Right lobe of liver (tissue), 6 donors: ENCODE data around the gene HIVEP2. TPM values are rescaled to one million over a fixed set of nuclear protein-coding genes. Genes with fewer than 3 reads are reported as not detected.

Experiments
- ATAC-seq, 4 donors: fragments of 200-7000 bp; cut with Tn5 transposase; one replicate each; pipeline ENCODE4 v1.9.1; 2020; ENCODE audit warnings: mild to moderate bottlenecking in 4 of 4, moderate library complexity in 4 of 4
- DNase-seq, 3 donors: peaks; one replicate each; pipeline ENCODE4 v3.0.0-alpha.2; 2020
- H3K27ac ChIP-seq, 3 donors: fragments of 200-600 bp; one replicate each; pipeline ENCODE4 v1.8.0; 2022
- H3K27me3 ChIP-seq, 2 donors: fragments of 200-600 bp; one replicate each; pipeline ENCODE4 v1.8.0; 2022
- H3K36me3 ChIP-seq, 4 donors: fragments of 200-600 bp; sonication (generic) in 1 of 4; one replicate each; pipeline versions ENCODE4 v1.5.1 to v1.8.0; 2017 to 2022; ENCODE audit warnings: control low read depth in 1 of 4
- H3K4me1 ChIP-seq, 4 donors: fragments of 200-600 bp; sonication (generic) in 1 of 4; one replicate each; pipeline versions ENCODE4 v1.5.1 to v1.8.0; 2017 to 2022; ENCODE audit warnings: control low read depth in 1 of 4
- H3K4me3 ChIP-seq, 3 donors: fragments of 200-600 bp; one replicate each; pipeline ENCODE4 v1.8.0; 2022
- H3K9me3 ChIP-seq, 4 donors: fragments of 200-600 bp; sonication (generic) in 1 of 4; one replicate each; pipeline versions ENCODE4 v1.5.1 to v1.8.0; 2017 to 2022; ENCODE audit warnings: control low read depth in 1 of 4
- CTCF ChIP-seq, 4 donors: fragments of 200-600 bp in 3 of 4; fragments of 450-650 bp in 1 of 4; IDR thresholded peaks; one replicate each; pipeline versions ENCODE4 v1.5.1 to v1.8.0; 2016 to 2022; ENCODE audit warnings: antibody characterized with exemption in 4 of 4, mild to moderate bottlenecking in 2 of 4
- POLR2A ChIP-seq: fragments of 450-650 bp; IDR thresholded peaks from one replicate; pipeline ENCODE4 v1.6.1; 2017; ENCODE audit warnings: antibody characterized with exemption, mild to moderate bottlenecking
- WGBS: methylation state at CpG from one replicate; pipeline ENCODE4 v1.1.6; 2018; ENCODE audit warnings: low coverage, low lambda C conversion rate; ENCODE audit not compliant: insufficient coverage; ENCODE audit errors: missing lambda C conversion rate; 5-methylcytosine and 5-hydroxymethylcytosine counted together
- intact Hi-C, 2 donors: fragments of 100-400 bp; cut with DNase I; formaldehyde crosslinking; loops; one replicate each; pipeline versions ENCODE4 v1.11.2 to v1.14.1; 2022
- total RNA-seq, 6 experiments: library from RNA; depleted of rRNA in 2 of 6; stranded (reverse); fragments of >200 nt in 2 of 6; fragmentation: NEBNext Ultra II Directional in 3 of 6; extraction: Animal tissue kit (Norgen Biotek cat#: 25700) in 3 of 6; gene quantifications; one replicate each; pipeline versions ENCODE4 v1.1.0 to v1.2.4, GENCODE V29; 2016 to 2023
- donor health status: DM: no; HTN: yes; CAD: no.
- donor health status: DM: no; HTN: no; CAD: no.
- donor health status: DM: no; HTN: no; CAD: no.
- donor health status: DM: no; HTN: yes; CAD: no.
- donor health status: DM: no; HTN: yes; CAD: no.

HIVEP2 gene
- total RNA-seq, 6 experiments from 2014 or later, result 3.0 to 8.9 (median 5.1) TPM

- no peak for ATAC-seq
- Histone ChIP-seq H3K4me1 (no peaks in the 10 kb centered on the region), H3K36me3 (no peaks in the 10 kb centered on the region), H3K4me3 (no peak overlapping the region), H3K27ac (no peak overlapping the region), H3K27me3 (no peaks in the 10 kb centered on the region), H3K9me3 (no peaks in the 10 kb centered on the region)
- intact Hi-C loops, result no loop called here
- no peak for DNase-seq
- WGBS, result 97% methylated on average over 2 of the region's 2 CpGs
- TF ChIP-seq POLR2A, result no peak
- no peak for TF ChIP-seq CTCF (IDR thresholded peaks at IDR 0.05)
Observed at GRCh38 chr6:142752348-142752747, 192.6 kb downstream of the HIVEP2 start.

GRCh38 chr6:142751452-142751851 lies 193.5 kb downstream of the HIVEP2 start:
- no peaks in the 10 kb centered on the region for H3K36me3 ChIP-seq
- H3K9me3 ChIP-seq, result no peaks in the 10 kb centered on the region
- DNase-seq, result no peak
- H3K27ac ChIP-seq, result no peak overlapping the region
- intact Hi-C loops, result no loop called here
- no peak overlapping the region for H3K4me3 ChIP-seq
- ATAC-seq, result no peak
- WGBS, result 97% methylated on average over 3 of the region's 3 CpGs
- H3K27me3 ChIP-seq, result no peaks in the 10 kb centered on the region
- TF ChIP-seq CTCF (IDR thresholded peaks at IDR 0.05), result no peak
- TF ChIP-seq POLR2A, result no peak
- no peaks in the 10 kb centered on the region for H3K4me1 ChIP-seq

GRCh38 chr6:142750998-142751397 lies 194.0 kb downstream of the HIVEP2 start:
- TF ChIP-seq POLR2A (no peak), CTCF (IDR thresholded peaks at IDR 0.05) (no peak)
- H3K27ac ChIP-seq, result no peak overlapping the region
- no peak overlapping the region for H3K4me3 ChIP-seq
- H3K27me3 ChIP-seq, result no peaks in the 10 kb centered on the region
- 100% methylated on average over 1 of the region's 1 CpG for WGBS
- DNase-seq (no peak), ATAC-seq (no peak)
- no peaks in the 10 kb centered on the region for H3K9me3 ChIP-seq
- no peaks in the 10 kb centered on the region for H3K4me1 ChIP-seq
- no peaks in the 10 kb centered on the region for H3K36me3 ChIP-seq
- intact Hi-C loops, result no loop called here

GRCh38 chr6:142749556-142749955 lies 195.4 kb downstream of the HIVEP2 start:
- no peaks in the 10 kb centered on the region for H3K27me3 ChIP-seq
- no peaks in the 10 kb centered on the region for H3K4me1 ChIP-seq
- ATAC-seq (peak; percentile 71 to 93 (median 77)), DNase-seq (no peak)
- 34% methylated on average over 3 of the region's 3 CpGs for WGBS
- intact Hi-C loops, result no loop called here
- no peaks in the 10 kb centered on the region for H3K9me3 ChIP-seq
- no peak overlapping the region for H3K4me3 ChIP-seq
- no peaks in the 10 kb centered on the region for H3K36me3 ChIP-seq
- TF ChIP-seq CTCF (IDR thresholded peaks at IDR 0.05), result no peak
- TF ChIP-seq POLR2A, result no peak
- H3K27ac ChIP-seq, result no peak overlapping the region

- peak; percentile 35 to 64 (median 48) for ATAC-seq
- intact Hi-C loops, result no loop called here
- Histone ChIP-seq H3K4me1 (no peaks in the 10 kb centered on the region), H3K27ac (no peak overlapping the region), H3K27me3 (no peaks in the 10 kb centered on the region), H3K9me3 (no peaks in the 10 kb centered on the region), H3K4me3 (no peak overlapping the region), H3K36me3 (no peaks in the 10 kb centered on the region)
- TF ChIP-seq CTCF (IDR thresholded peaks at IDR 0.05) (peak in 3 of 4 donors; percentile 28 to 42 (median 39)), POLR2A (no peak)
- 88% methylated on average over 2 of the region's 2 CpGs for WGBS
- DNase-seq, result no peak
Observed at GRCh38 chr6:142746524-142746923, 198.5 kb downstream of the HIVEP2 start.
